Fibroblast of lung (primary cell): ENCODE results near the gene PRRX1. TPM values are rescaled to one million over a fixed set of nuclear protein-coding genes. Genes with fewer than 3 reads are reported as not detected.

ENCODE experiments used
- DNase-seq, 2 donors: peaks; one replicate each; pipeline versions ENCODE4 v3.0.0 to v3.0.0-alpha.2; 2010; ENCODE audit warnings: low read depth in 2 of 2
- H2AFZ ChIP-seq: 2 replicates; pipeline ENCODE4 v1.5.1; 2012; ENCODE audit warnings: low read length, control low read depth, inconsistent platforms
- H3K27ac ChIP-seq: 2 replicates; pipeline ENCODE4 v1.5.1; 2011; ENCODE audit warnings: low read length, control low read depth; ENCODE audit not compliant: insufficient read depth
- H3K27me3 ChIP-seq: 2 replicates; pipeline ENCODE4 v1.5.1; 2011; ENCODE audit warnings: mild to moderate bottlenecking, low read length; ENCODE audit not compliant: control insufficient read depth, insufficient read depth
- H3K36me3 ChIP-seq: 2 replicates; pipeline ENCODE4 v1.5.1; 2011; ENCODE audit warnings: low read length; ENCODE audit not compliant: control insufficient read depth, insufficient read depth
- H3K4me1 ChIP-seq: 2 replicates; pipeline ENCODE4 v1.5.1; 2011; ENCODE audit warnings: low read length; ENCODE audit not compliant: control insufficient read depth, insufficient read depth; ENCODE audit errors: extremely low read depth
- H3K4me2 ChIP-seq: 2 replicates; pipeline ENCODE4 v1.5.1; 2011; ENCODE audit warnings: low read length, control low read depth; ENCODE audit not compliant: insufficient read depth; ENCODE audit errors: extremely low read depth
- H3K4me3 ChIP-seq, 4 experiments: fragments of 200-600 bp in 1 of 4; sonication (generic) in 1 of 4; replicated peaks in 1 of 4; 2 replicates each; pipeline ENCODE4 v1.5.1; 2011 to 2016; ENCODE audit warnings: low read length in 4 of 4, low read depth in 3 of 4, mild to moderate bottlenecking in 3 of 4, control low read depth in 2 of 4, inconsistent platforms in 1 of 4, mixed read lengths in 1 of 4; ENCODE audit not compliant: insufficient read depth in 1 of 4; ENCODE audit errors: control extremely low read depth in 1 of 4
- H3K79me2 ChIP-seq: 2 replicates; pipeline ENCODE4 v1.5.1; 2012; ENCODE audit warnings: mild to moderate bottlenecking, low read length, inconsistent platforms; ENCODE audit not compliant: control insufficient read depth, insufficient read depth
- H3K9ac ChIP-seq: 2 replicates; pipeline ENCODE4 v1.5.1; 2011; ENCODE audit warnings: mild to moderate bottlenecking, low read length, control low read depth; ENCODE audit not compliant: insufficient read depth
- H3K9me3 ChIP-seq: 2 replicates; pipeline ENCODE4 v1.5.1; 2012; ENCODE audit warnings: low read depth, low read length; ENCODE audit not compliant: control insufficient read depth, insufficient read depth
- H4K20me1 ChIP-seq: 2 replicates; pipeline ENCODE4 v1.5.1; 2011; ENCODE audit warnings: low read length; ENCODE audit not compliant: control insufficient read depth, insufficient read depth; ENCODE audit errors: extremely low read depth
- EZH2 ChIP-seq: IDR thresholded peaks from 2 replicates; pipeline ENCODE4 v1.5.1; 2012; ENCODE audit warnings: low read length, control low read depth, mild to moderate bottlenecking; ENCODE audit errors: missing control alignments
- polyA plus RNA-seq, 2 donors: library from polyadenylated mRNA; depleted of rRNA in 1 of 2; stranded (reverse) in 1 of 2; unstranded in 1 of 2; fragments of >200 nt; gene quantifications; 2 replicates each; pipeline ENCODE4 v1.2.1, GENCODE V29; 2011 to 2012; ENCODE audit warnings: missing spikeins in 1 of 2
- total RNA-seq: library from RNA; depleted of rRNA; stranded (reverse); fragments of >200 nt; gene quantifications from 2 replicates; pipeline ENCODE4 v1.2.1, GENCODE V29; 2014
- TF ChIP-seq, protein P1 (sequence below), 2 donors: IDR thresholded peaks in 1 of 2; conservative IDR thresholded peaks in 1 of 2; 1 replicate in 1 of 2; 2 replicates in 1 of 2; pipeline ENCODE4 v1.5.1; 2011 to 2012; ENCODE audit warnings: low read length in 2 of 2, control low read depth in 1 of 2, inconsistent platforms in 1 of 2, low read depth in 1 of 2, mild to moderate bottlenecking in 1 of 2

The PRRX1 gene
- total and polyA plus RNA-seq, 2 donors (not counting 1 experiment from before 2014, with no cell fraction given): 128 to 349 TPM

DNA sequence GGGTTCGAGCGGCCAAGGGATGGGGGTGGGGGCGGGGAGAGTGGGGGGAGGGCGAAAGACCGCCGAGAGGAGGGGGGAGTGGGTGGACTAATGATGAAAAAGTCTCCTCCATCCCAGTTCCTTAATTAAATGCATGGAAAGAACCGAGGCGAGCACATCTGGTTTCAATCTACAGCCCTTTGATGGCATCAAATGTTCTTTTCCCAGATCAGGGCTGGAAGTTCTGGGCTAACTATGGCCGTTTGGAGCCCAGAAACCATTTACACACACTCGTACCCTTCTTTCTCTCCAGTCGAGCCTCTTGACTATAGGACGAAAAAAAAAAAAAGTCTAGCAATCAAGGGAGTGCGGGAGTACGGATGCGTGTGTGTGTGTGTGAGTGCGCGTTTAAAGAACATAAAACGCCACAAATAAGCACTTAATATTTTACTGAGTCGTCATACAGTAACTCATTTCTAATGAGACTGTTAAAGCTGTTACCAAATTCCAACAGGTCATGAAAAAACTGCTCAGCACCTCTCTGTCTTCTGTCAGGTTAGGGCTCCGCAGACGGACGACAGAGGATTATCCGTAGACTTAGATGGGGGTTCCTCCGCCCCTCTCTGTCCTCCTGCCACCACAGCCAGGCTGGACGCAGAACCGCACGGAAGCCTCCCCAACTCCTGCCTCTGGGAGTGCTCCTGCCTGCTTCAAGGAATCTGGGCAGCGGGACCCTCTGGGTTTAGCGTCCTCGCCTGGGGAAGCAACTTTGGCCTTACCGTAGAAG is 2.1 kb upstream of the PRRX1 start:
- Histone ChIP-seq H3K9ac (peak overlapping the region; percentile 35), H3K79me2 (peaks cover 38% of the 10 kb centered on the region), H2AFZ (peak overlapping the region; percentile 49), H3K27me3 (no peaks in the 10 kb centered on the region), H3K4me2 (peak overlapping the region; percentile 80), H3K4me3 (peak overlapping the region; percentile 10 to 100 (median 78)), H3K4me1 (peaks cover 2% of the 10 kb centered on the region), H4K20me1 (no peaks in the 10 kb centered on the region), H3K9me3 (no peaks in the 10 kb centered on the region), H3K36me3 (peaks cover 5% of the 10 kb centered on the region), H3K27ac (peak overlapping the region; percentile 97)
- peak; percentile 52 to 68 for DNase-seq
- no peak for TF ChIP-seq EZH2
- TF ChIP-seq, protein P1, sequence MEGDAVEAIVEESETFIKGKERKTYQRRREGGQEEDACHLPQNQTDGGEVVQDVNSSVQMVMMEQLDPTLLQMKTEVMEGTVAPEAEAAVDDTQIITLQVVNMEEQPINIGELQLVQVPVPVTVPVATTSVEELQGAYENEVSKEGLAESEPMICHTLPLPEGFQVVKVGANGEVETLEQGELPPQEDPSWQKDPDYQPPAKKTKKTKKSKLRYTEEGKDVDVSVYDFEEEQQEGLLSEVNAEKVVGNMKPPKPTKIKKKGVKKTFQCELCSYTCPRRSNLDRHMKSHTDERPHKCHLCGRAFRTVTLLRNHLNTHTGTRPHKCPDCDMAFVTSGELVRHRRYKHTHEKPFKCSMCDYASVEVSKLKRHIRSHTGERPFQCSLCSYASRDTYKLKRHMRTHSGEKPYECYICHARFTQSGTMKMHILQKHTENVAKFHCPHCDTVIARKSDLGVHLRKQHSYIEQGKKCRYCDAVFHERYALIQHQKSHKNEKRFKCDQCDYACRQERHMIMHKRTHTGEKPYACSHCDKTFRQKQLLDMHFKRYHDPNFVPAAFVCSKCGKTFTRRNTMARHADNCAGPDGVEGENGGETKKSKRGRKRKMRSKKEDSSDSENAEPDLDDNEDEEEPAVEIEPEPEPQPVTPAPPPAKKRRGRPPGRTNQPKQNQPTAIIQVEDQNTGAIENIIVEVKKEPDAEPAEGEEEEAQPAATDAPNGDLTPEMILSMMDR (conservative IDR thresholded peaks at IDR 0.05 in 1 of 2, IDR thresholded peaks at IDR 0.05 in 1 of 2; ENCODE audit: low read depth in 1 of 2, low read length in 2 of 2): peak in 1 of 2 donors; percentile 19

DNA sequence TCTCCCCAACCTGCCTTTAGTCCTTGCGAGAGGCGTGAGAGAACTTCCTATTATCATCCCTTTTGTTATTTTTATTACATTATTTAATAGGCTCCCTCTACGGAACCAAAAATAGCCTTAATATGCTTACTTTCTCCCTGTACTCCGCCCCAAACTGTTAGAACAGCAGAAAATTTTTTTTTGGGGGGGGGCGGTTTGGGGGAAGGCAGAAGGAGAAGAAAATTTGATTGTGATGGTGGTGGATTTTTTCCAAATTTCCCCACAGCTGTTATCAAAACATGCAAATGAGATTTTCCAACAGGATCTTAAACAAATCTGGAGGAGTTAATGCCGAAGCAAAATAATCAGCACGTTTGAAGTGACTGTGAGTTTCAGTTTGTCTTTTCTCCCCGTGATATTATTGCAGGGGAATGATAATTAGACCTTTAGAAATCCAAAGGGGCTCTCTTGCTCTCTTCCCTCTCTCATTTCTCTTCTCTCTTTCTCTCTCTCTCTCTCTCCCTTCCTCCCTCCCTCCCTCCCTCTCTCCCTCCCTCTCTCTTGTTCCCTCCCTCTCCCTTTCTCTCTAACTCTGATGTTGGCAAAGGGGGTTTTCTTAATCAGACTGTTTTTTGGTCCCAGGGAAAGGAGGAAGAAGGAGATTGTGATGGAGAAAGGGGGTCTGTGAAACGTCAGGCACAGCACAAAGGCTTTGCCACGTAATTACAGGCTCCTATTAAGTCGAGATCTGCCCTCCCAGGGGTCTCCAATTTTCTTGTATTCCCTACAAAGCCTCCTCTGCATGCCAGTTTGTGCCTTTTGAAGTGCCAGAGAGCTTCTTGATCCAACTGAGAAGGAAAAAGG is 1.1 kb upstream of the PRRX1 start:
- peaks cover 2% of the 10 kb centered on the region for H3K4me1 ChIP-seq
- H3K79me2 ChIP-seq: peaks cover 48% of the 10 kb centered on the region
- peak overlapping the region; percentile 64 for H3K9ac ChIP-seq
- peak; percentile 40 to 68 for DNase-seq
- H3K27ac ChIP-seq: peak overlapping the region; percentile 97
- peaks cover 6% of the 10 kb centered on the region for H3K36me3 ChIP-seq
- H4K20me1 ChIP-seq: no peaks in the 10 kb centered on the region
- peak overlapping the region; percentile 80 for H3K4me2 ChIP-seq
- H3K9me3 ChIP-seq: no peaks in the 10 kb centered on the region
- TF ChIP-seq EZH2: no peak
- TF ChIP-seq, protein P1 (conservative IDR thresholded peaks at IDR 0.05 in 1 of 2, IDR thresholded peaks at IDR 0.05 in 1 of 2; ENCODE audit: low read depth in 1 of 2, low read length in 2 of 2): no peak
- peak overlapping the region; percentile 68 to 100 (median 90) for H3K4me3 ChIP-seq
- H2AFZ ChIP-seq: peak overlapping the region; percentile 49
- no peaks in the 10 kb centered on the region for H3K27me3 ChIP-seq
